Tibial artery (tissue), 4 donors: ENCODE data around the gene NEMP1.

Source experiments
- DNase-seq, 2 donors: peaks; one replicate each; pipeline ENCODE4 v3.0.0-alpha.2; 2019
- H3K27ac ChIP-seq, 2 donors: fragments of 200-600 bp; sonication (generic) in 1 of 2; 1 replicate in 1 of 2; 2 replicates in 1 of 2; pipeline ENCODE4 v1.5.1; 2018 to 2019; ENCODE audit warnings: mild to moderate bottlenecking in 1 of 2
- H3K27me3 ChIP-seq, 2 donors: fragments of 200-600 bp; sonication (generic) in 1 of 2; one replicate each; pipeline versions ENCODE4 v1.5.1 to v1.6.0; 2016 to 2019
- H3K36me3 ChIP-seq, 3 donors: fragments of 200-600 bp; sonication (generic) in 2 of 3; one replicate each; pipeline ENCODE4 v1.5.1; 2016 to 2019; ENCODE audit warnings: mild to moderate bottlenecking in 2 of 3
- H3K4me1 ChIP-seq, 4 donors: fragments of 200-600 bp; sonication (generic) in 2 of 4; 1 replicate in 3 of 4; 2 replicates in 1 of 4; pipeline ENCODE4 v1.5.1; 2016 to 2019
- H3K4me3 ChIP-seq, 2 donors: fragments of 200-600 bp; sonication (generic) in 1 of 2; 1 replicate in 1 of 2; 2 replicates in 1 of 2; pipeline ENCODE4 v1.5.1; 2018 to 2019; ENCODE audit warnings: mild to moderate bottlenecking in 2 of 2
- H3K9me3 ChIP-seq, 3 donors: fragments of 200-600 bp; sonication (generic) in 1 of 3; one replicate each; pipeline ENCODE4 v1.5.1; 2016 to 2019
- CTCF ChIP-seq, 2 experiments: fragments of 200-600 bp in 1 of 2; fragments of 450-650 bp in 1 of 2; IDR thresholded peaks; one replicate each; pipeline ENCODE4 v1.5.1; 2017 to 2019; ENCODE audit warnings: antibody characterized with exemption in 2 of 2, mild to moderate bottlenecking in 1 of 2, moderate library complexity in 1 of 2
- intact Hi-C: fragments of 100-400 bp; cut with DNase I; formaldehyde crosslinking; loops from one replicate; pipeline ENCODE4 v1.15.0; 2023; ENCODE audit warnings: low total_unique reads

NEMP1 gene

GRCh38 chr12:57031789-57032188 lies 46.8 kb downstream of the NEMP1 start:
- DNase-seq: no peak
- intact Hi-C loops: no loop called here
- no peak for TF ChIP-seq CTCF (IDR thresholded peaks at IDR 0.05)
- no peaks in the 10 kb centered on the region for H3K36me3 ChIP-seq
- H3K4me1 ChIP-seq: no peaks in the 10 kb centered on the region
- H3K27ac ChIP-seq: no peak overlapping the region
- no peaks in the 10 kb centered on the region for H3K9me3 ChIP-seq
- H3K4me3 ChIP-seq: no peak overlapping the region
- H3K27me3 ChIP-seq: peaks cover 0 to 14% of the 10 kb centered on the region in 2 donors

- intact Hi-C loops: no loop called here
- no peaks in the 10 kb centered on the region for H3K9me3 ChIP-seq
- no peak overlapping the region for H3K4me3 ChIP-seq
- TF ChIP-seq CTCF (IDR thresholded peaks at IDR 0.05): no peak
- H3K27me3 ChIP-seq: peaks cover 0 to 14% of the 10 kb centered on the region in 2 donors
- DNase-seq: no peak
- H3K27ac ChIP-seq: no peak overlapping the region
- no peaks in the 10 kb centered on the region for H3K36me3 ChIP-seq
- H3K4me1 ChIP-seq: no peaks in the 10 kb centered on the region
Measured at GRCh38 chr12:57031138-57031725, 47.4 kb downstream of the NEMP1 start.

GRCh38 chr12:57029457-57029856 lies 49.1 kb downstream of the NEMP1 start:
- no peak for DNase-seq
- no peak overlapping the region for H3K4me3 ChIP-seq
- intact Hi-C loops: no loop called here
- H3K36me3 ChIP-seq: no peaks in the 10 kb centered on the region
- no peak overlapping the region for H3K27ac ChIP-seq
- H3K9me3 ChIP-seq: no peaks in the 10 kb centered on the region
- H3K27me3 ChIP-seq: peaks cover 0 to 25% of the 10 kb centered on the region in 2 donors
- no peaks in the 10 kb centered on the region for H3K4me1 ChIP-seq
- no peak for TF ChIP-seq CTCF (IDR thresholded peaks at IDR 0.05)

GRCh38 chr12:57027805-57028153 lies 50.8 kb downstream of the NEMP1 start:
- intact Hi-C loops: no loop called here
- Histone ChIP-seq H3K27me3 (peaks cover 0 to 25% of the 10 kb centered on the region in 2 donors), H3K9me3 (no peaks in the 10 kb centered on the region), H3K4me3 (no peak overlapping the region), H3K36me3 (no peaks in the 10 kb centered on the region), H3K4me1 (no peaks in the 10 kb centered on the region), H3K27ac (no peak overlapping the region)
- no peak for DNase-seq
- no peak for TF ChIP-seq CTCF (IDR thresholded peaks at IDR 0.05)

GRCh38 chr12:57027011-57027804 lies 51.4 kb downstream of the NEMP1 start:
- Histone ChIP-seq H3K9me3 (no peaks in the 10 kb centered on the region), H3K36me3 (no peaks in the 10 kb centered on the region), H3K4me3 (no peak overlapping the region), H3K27ac (no peak overlapping the region), H3K4me1 (no peaks in the 10 kb centered on the region), H3K27me3 (peaks cover 0 to 25% of the 10 kb centered on the region in 2 donors)
- no peak for DNase-seq
- TF ChIP-seq CTCF (IDR thresholded peaks at IDR 0.05): no peak
- intact Hi-C loops: no loop called here
